Esophagus muscularis mucosa (tissue), 3 donors: ENCODE measurements around the gene PPP1R17.

Source experiments
- POLR2A ChIP-seq: fragments of 450-650 bp; IDR thresholded peaks from one replicate; pipeline ENCODE4 v1.6.1; 2017; ENCODE audit warnings: antibody characterized with exemption, moderate library complexity, mild to moderate bottlenecking, low read depth
- POLR2AphosphoS5 ChIP-seq, 2 donors: sonication (generic); formaldehyde crosslinking; IDR thresholded peaks; one replicate each; pipeline ENCODE4 v1.6.1; 2017; ENCODE audit warnings: antibody characterized with exemption in 2 of 2
- TF ChIP-seq, protein P1 (sequence below), 3 experiments: fragments of 200-600 bp in 2 of 3; fragments of 450-650 bp in 1 of 3; sonication (generic) in 2 of 3; IDR thresholded peaks; one replicate each; pipeline ENCODE4 v1.5.1; 2017 to 2019; ENCODE audit warnings: antibody characterized with exemption in 3 of 3, mild to moderate bottlenecking in 2 of 3, moderate library complexity in 1 of 3

GRCh38 chr7:31683445-31684225 lies 3.4 kb upstream of the PPP1R17 start:
- TF ChIP-seq, protein P1, sequence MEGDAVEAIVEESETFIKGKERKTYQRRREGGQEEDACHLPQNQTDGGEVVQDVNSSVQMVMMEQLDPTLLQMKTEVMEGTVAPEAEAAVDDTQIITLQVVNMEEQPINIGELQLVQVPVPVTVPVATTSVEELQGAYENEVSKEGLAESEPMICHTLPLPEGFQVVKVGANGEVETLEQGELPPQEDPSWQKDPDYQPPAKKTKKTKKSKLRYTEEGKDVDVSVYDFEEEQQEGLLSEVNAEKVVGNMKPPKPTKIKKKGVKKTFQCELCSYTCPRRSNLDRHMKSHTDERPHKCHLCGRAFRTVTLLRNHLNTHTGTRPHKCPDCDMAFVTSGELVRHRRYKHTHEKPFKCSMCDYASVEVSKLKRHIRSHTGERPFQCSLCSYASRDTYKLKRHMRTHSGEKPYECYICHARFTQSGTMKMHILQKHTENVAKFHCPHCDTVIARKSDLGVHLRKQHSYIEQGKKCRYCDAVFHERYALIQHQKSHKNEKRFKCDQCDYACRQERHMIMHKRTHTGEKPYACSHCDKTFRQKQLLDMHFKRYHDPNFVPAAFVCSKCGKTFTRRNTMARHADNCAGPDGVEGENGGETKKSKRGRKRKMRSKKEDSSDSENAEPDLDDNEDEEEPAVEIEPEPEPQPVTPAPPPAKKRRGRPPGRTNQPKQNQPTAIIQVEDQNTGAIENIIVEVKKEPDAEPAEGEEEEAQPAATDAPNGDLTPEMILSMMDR (IDR thresholded peaks at IDR 0.05), result no peak
- TF ChIP-seq POLR2A (no peak), POLR2AphosphoS5 (IDR thresholded peaks at IDR 0.05) (no peak)
